IPS DF 4.7 (cell line): ENCODE results near the gene NFATC2.

Experiments used
- DNase-seq: peaks from one replicate; pipeline ENCODE4 v3.0.0-alpha.2; 2013; ENCODE audit warnings: low spot score; ENCODE audit errors: extremely low read depth

The NFATC2 gene

GRCh38 chr20:51516855-51517254, 25.7 kb downstream of the NFATC2 start:
- DNase-seq: no peak

DNA sequence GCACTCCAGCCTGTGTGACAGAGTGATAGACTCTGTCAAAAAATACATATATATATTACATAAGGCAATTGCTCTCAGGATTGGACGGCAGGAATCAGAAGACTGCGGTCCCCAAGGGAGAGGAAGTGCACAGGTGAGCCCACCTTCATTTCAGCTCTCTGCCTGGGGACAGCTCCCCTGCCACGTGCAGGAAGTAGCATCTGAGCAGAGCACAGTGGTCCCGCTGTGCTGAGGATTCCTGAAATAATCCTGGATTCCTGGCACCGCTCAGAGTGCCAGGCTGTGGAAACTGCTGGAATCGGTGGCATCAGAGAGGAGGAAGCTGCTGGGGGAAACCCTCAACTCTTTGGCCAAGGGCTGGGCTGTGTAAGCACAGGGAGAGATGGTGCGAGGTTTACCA, 27.7 kb downstream of the NFATC2 start:
- no peak for DNase-seq

DNA sequence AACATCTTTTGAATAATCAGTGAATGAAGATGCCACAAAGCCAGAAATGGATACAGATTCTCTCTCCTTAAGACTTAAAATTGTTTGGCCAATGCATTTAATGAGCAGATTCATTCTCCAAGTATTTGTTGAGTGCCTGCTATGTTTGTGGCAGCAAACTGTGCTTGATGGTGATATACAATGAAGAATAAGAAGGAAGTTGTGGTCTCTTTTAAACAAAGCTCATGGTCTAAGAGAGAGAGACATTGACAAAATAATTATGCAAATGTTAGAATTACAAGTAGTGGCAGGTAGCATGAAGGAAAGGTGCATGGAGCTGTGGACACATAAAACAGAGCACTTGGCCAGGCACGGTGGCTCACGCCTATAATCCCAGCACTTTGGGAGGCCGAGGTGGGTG, 28.3 kb downstream of the NFATC2 start:
- DNase-seq: no peak

GRCh38 chr20:51513545-51513944, 29.0 kb downstream of the NFATC2 start:
- DNase-seq: no peak

- no peak for DNase-seq
Observed at GRCh38 chr20:51512645-51513044, 29.9 kb downstream of the NFATC2 start.

- no peak for DNase-seq
Observed at GRCh38 chr20:51511861-51512619, 30.5 kb downstream of the NFATC2 start.

DNA sequence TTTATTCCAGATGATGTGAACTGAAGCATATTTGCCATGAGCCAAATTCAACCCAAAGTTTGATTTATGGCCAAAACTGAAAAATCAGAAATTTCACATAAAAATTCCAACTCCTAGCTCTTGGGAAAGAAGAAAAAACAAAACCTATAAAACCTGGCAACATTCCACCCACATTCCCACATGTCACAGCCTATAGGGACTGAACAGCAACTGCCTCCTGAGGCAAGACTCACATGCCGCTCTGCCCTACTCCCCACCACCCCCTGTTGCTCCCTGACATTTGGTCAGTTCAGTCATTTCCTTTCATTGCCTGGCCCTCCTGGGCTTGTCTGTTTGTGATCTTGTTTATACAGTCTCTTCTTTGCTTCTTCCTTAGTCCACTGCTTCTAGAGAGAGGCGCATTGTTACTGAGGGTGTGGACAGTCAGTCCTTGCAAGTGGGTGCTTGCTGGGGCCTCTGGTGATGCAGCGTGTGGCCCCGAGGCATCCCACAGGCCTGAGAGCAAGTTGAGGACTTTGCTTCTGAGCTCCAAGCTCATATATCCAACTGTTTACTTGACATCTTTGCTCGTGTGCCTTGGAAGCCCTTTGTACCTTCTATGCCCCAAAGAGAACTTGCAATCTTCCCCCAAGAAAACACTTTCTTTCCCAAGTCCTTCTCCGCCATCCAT, 31.4 kb downstream of the NFATC2 start:
- no peak for DNase-seq

- DNase-seq: no peak
Observed at GRCh38 chr20:51510169-51510568, 32.4 kb downstream of the NFATC2 start.

- DNase-seq: no peak
Observed at GRCh38 chr20:51509208-51509607, 33.3 kb downstream of the NFATC2 start.

DNA sequence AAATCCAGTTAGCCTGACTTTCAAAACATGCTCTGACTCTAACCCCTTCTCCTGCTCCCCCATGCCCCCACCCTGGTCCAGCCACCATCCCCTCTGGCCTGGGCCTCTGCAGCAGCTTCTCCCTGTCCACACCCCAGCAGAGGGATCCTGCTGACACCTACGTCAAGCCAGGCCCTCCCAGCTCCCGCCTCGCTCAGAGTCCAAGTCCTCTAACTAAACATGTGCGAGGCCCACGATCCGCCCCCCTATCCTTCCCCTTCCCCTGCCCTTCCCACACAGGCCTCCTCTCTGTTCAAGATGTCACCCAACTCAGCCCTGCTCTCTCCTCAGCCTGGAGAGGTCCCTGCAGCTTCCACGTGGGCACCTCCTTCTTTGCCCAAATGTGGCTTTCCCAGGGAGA, 33.7 kb downstream of the NFATC2 start:
- DNase-seq: no peak

GRCh38 chr20:51508158-51508557, 34.4 kb downstream of the NFATC2 start:
- DNase-seq: no peak

DNA sequence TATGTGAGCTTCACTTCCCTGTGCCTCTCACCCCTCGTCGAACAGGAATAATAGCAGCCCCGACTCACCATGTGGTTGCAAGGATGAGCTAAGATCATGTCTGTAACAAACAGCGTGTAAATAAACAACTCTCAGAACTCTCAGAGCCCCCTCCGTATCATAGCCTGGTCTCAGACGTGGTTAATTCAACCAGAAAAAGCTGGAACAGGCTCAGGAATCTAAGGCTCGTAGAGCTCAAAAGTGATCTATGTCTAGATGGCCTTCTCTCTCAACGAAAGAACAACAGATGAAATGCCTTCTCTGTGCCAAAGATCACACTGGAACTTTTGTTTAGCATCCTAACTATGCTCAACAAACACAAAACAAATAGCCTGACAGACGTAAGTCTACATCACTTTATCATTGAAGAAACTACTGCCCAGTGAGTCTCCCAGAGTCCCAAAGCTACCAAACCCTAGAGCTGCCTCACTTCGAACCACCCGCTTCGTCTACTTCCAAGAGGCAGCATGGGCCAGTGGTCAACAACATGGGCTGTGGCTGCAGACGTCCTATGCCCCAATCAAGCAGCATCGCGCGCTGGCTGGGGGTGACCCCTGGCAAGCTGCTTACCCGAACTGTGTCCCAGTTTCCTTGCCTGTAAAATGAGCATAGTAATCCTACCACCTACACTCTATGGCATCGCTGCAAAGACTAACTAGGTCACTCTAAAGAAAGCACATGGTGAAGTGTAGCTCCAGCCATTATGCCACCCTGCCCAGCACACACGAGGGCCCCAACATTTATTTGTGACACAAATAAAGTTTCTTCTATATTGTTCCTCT, 35.1 kb downstream of the NFATC2 start:
- DNase-seq: no peak

GRCh38 chr20:51506527-51507215, 35.8 kb downstream of the NFATC2 start:
- DNase-seq: no peak

DNA sequence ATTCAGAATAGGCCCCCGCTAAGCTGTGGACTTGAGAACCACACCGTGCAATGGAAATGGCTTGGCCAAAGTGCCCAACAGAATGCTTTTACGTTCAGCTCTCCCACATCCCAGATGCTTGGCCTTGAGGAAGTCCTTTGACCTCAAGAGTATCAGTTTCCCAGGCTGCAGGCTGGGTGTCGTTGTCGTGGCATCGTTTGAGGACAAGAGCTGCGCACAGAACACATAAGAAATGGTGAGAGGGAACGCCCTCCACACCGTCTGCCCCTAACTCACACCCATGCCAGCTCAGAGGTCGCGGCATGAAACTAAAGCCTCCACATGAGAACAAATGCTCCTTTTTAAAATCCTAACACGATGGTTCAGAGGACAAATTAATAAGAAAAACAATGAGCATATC, 37.0 kb downstream of the NFATC2 start:
- no peak for DNase-seq

DNA sequence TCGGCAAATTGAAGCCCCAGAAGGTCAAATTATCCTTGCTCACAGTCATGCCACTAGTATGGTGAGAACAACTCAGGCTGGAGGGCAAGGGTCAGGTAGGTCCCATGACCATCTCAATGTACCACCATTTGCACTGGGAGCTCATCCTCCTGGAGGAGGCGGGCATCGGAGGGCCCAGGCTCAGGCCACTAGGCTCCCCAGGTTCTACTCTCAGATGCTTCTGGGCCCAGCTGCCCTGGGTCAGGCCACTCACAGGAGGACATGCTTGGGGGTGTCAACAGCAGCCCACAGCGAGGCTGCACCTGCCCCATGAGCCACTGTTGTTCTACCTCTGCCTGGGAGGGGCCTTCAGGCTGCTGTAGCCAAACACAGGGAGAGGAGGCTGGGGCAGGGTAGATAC, 39.1 kb downstream of the NFATC2 start:
- no peak for DNase-seq

- DNase-seq: no peak
Observed at GRCh38 chr20:51500936-51501335, 41.6 kb downstream of the NFATC2 start.

GRCh38 chr20:51500311-51500710, 42.2 kb downstream of the NFATC2 start:
- no peak for DNase-seq

DNA sequence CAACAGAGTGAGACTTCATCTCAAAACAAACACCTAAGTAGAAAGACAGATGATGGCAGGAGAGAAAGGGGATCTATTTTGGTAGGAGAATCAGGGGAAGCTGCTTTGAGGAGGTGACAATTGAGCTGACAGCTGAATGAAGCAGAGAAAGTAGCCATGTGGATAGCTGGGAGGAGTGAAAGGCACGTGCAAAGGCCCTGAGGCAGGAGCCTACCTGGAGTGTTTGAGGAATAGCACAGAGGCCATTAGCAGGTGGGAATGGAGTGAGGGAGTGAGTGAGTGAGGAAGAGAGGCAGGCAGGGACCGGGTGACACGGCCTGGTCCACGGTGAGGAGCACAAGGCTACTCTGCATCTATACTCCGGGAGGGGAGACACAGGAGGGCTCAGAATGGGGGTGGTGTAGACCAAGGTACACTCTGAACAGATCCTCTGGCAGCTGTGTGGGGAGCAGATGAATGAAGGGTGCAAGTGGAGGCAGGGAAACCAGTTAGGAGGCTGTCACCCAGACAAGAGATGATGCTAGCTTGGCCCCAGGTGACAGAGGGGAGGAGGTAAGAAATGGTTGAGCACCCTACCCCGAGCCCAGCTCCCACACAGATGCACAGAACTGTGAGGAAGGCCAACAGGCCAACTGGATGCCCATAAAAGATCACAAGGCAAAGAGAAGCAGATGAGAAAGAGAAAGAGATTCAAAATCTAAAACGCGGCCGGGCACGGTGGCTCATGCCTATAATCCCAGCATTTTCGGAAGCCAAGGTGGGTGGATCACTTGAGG, 43.6 kb downstream of the NFATC2 start:
- no peak for DNase-seq

GRCh38 chr20:51497542-51498467, 44.7 kb downstream of the NFATC2 start:
- no peak for DNase-seq

- no peak for DNase-seq
Observed at GRCh38 chr20:51496964-51497363, 45.6 kb downstream of the NFATC2 start.
